Measurements from ENCODE around the gene KIR2DL3.
"Not testable (repeated sequence)": the region's sequence is repeated elsewhere in the genome, so short reads cannot be mapped to it uniquely, and the experiment has no call there.

KIR2DL3 gene

DNA sequence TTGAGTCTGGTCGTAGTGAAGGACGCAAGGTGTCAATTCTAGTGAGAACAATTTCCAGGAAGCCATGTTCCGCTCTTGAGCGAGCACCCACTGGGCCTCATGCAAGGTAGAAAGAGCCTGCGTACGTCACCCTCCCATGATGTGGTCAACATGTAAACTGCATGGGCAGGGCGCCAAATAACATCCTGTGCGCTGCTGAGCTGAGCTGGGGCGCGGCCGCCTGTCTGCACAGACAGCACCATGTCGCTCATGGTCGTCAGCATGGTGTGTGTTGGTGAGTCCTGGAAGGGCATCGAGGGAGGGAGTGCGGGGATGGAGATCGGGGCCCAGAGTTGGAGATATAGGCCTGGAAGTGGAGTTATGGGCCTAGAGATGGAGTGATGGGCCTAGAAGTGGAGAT is at the start of gene KIR2DL3:
Gene KIR2DL3, plus strand, starts transcription at position 208 of the 400 bp plus-strand sequence. Its CDS starts 33 bp downstream, at position 241.
- not testable (repeated sequence) for DNase-seq

DNA sequence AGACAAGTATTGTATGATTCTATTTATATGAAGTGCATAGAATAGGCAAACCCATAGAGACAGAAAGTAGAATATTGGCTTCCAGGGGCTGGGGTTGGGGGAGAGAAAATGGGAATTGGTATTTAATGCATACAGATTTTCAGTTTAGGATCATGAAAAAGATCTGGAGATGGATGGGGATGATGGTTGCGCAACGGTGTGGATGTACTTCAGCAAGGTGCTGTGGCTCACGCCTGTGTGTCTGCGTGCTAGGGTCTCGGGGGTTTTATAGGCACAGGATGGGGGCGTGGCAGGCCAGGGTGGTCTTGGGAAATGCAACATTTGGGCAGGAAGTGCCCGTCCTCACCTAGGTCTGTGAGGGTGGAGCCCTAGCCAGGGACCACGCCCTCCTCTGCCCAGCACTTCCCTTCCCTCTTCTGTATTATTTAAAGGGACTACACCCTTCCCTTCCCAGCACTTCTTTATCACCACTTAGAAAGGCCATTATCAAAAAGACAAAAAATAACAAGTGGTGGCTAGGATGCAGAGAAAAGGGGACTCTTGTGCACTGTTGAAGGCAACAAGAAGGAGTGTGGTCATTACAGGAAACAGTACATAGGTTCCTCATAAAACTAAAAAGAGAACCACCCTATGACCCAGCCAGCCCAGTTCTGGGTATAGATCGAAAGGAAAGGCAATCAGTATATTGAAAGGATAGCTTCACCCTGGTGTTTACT is 46.6 kb upstream of the KIR2DL3 start:
- no peak for DNase-seq

DNA sequence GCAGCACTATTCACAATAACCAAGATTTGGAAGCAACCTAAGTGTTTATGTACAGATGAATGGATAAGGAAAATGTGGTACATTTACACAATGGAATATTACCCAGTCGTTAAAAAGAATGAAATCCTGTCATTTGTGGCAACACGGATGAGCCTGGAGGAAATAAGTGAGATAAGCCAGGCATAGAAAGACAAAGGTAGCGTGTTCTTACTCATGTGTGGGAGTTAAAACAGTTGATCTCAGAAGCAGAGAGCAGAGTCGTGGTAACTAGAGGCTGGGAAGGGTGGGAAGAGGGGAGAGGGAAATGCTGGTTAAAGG is 46.1 kb upstream of the KIR2DL3 start:
- no peak for DNase-seq

DNA sequence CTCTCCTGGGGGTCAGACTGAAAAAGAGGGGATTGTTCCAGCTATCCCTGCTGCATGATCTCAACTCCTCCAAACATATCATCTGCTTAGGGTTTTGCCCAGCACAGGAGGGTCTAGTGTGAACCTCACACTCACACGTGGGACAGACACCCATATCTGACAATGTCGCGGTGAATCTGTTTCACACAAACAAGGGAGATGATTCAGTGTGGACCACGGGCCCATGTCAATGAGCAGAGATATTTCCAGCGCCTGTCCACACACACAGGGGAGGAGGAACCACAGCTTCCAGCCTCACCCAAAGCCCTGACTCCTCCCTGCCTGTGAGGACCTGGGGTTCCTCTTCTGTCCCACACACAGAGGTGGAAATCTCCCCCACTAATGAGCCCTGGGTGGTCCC is 43.7 kb upstream of the KIR2DL3 start:
- no peak for DNase-seq

GRCh38 chr19:54696117-54696548 is 42.2 kb upstream of the KIR2DL3 start:
- DNase-seq: no peak

DNA sequence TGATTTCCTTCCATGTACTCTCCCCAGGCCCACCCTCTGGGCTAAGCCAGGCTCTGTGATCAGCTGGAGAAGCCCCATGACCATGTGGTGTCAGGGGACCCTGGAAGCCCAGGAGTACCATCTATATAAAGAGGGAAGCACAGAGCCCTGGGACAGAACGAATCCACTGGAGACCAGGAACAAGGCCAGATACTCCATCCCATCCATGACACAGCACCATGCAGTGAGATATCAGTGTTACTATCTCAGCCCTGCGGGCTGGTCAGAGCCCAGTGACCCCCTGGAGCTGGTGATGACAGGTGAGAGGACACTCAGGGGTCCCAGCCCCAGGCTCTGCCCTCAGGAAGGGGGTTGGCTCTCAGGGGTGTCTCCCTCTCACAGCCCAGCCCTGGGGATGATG is 41.5 kb upstream of the KIR2DL3 start:
- no peak for DNase-seq

DNA sequence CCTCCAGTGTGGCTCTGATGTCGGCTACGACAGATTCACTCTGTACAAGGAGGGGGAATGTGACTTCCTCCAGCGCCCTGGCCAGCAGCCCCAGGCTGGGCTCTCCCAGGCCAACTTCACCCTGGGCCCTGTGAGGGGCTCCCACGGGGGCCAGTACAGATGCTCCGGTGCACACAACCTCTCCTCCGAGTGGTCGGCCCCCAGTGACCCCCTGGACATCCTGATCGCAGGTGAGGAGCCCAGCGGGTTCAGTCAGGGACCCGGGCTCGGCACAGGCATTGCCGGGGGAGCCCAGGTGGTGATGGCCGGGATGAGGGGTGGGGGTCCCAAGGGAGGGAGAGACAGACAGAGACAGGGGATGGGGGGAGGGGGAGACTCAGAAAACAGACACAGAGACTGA is 40.6 kb upstream of the KIR2DL3 start:
- DNase-seq: not testable (repeated sequence)

DNA sequence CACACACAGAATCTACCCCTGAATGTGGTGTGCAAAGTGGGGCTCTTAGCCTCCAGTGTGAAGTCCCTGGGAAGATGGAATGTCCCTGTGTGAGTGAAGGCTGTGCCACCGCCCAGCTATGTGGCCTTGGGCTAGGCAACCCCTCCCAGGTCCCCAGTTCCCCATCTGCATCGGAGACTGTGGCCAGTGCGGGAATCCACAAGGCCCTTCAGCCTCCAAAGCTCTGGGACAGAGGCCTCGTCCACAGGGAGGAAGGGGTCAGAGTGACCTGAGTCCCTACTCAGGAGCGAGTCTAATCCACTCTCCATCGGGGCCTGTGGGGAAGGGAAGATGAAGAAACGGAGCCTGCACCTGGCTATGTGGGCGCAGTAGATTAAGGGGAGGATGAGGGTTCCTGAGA is 33.4 kb upstream of the KIR2DL3 start:
- DNase-seq: no peak

DNA sequence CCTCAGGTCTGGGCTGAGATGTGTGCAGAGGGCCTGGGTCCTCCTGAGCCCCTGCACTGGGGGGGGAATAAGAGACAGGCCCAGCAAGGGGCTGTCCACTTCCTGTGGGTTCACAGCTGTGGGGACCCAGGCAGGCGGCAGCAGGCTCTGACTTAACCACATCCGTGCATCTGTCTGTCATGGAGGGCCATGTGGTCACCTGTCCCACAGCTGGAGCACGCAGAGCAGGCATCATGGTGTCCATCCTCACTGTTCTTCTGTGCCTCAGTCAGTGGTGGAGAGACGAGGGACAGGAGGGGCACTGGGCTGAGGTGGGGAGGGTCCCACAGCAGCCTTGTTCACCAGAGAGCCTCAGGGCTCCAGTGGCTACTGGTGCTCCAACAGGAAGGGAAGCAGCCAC is 30.4 kb upstream of the KIR2DL3 start:
- DNase-seq: peak; percentile 15

GRCh38 chr19:54708781-54709180 is 29.5 kb upstream of the KIR2DL3 start:
- no peak for DNase-seq

GRCh38 chr19:54709212-54709948 is 28.9 kb upstream of the KIR2DL3 start:
- DNase-seq: no peak

DNA sequence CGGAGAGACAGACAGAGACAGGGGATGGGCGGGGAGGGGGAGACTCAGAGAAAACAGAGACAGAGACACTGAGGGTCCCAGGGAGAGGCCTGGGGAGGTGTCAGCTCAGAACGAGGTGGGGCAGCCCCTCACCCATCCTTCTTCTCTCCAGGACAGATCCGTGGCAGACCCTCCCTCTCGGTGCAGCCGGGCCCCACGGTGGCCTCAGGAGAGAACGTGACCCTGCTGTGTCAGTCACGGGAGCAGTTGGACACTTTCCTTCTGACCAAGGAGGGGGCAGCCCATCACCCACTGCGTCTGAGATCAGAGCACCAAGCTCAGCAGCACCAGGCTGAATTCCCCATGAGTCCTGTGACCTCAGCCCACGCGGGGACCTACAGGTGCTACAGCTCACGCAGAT is 28.4 kb upstream of the KIR2DL3 start:
- DNase-seq: not testable (repeated sequence)

DNA sequence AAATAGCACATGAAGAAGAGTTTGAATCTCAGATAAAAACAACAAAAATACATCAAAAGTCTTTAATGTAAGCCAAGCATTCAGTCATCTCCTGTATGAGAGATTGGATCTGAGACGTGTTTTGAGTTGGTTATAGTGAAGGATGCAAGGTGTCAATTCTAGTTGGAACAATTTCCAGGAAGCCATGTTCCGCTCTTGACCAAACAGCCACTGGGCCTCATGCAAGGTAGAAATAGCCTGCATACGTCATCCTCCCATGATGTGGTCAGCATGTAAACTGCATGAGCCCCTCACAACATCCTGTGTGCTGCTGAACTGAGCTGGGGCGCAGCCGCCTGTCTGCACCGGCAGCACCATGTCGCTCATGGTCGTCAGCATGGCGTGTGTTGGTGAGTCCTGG is 14.2 kb upstream of the KIR2DL3 start, which contains the start of gene KIR3DL3:
Gene KIR3DL3, plus strand, starts transcription at position 301 of the 400 bp plus-strand sequence. Its CDS starts 55 bp downstream, at position 356.
- DNase-seq: no peak

DNA sequence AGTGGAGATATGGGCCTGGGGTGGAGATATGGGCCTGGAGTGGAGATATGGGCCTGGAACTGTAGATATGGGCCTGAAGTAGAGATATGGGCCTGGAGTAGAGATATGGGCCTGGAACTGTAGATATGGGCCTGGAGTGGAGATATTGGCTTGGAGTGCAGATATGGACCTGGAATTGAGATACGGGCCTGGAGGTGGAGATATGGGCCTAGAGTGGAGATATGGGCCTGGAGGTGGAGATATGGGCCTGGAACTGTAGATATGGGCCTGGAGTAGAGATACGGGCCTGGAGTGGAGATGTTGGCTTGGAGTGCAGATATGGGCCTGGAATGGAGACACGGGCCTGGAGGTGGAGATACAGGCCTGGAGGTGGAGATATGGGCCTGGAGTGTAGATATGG is 13.7 kb upstream of the KIR2DL3 start:
- DNase-seq: no peak

DNA sequence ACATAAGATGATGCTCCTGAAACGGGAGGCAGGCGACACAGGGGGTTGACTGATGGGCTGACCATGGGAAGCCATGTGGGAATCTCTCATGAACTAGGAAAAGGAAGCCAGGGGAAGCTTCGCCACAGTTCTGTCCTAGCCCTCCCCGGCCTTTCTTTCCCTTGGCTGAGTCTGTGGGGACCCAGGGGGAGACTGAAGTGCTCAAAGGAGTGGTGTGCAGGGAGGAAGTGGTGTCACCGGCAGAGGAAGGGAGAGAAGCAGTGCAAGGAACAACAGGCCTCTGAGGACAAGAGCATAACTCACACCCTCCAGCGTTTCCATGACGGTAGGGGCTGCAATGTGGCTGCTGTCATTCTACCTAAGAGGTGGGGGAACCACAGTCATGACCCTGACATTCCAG is 13.0 kb upstream of the KIR2DL3 start:
- no peak for DNase-seq

DNA sequence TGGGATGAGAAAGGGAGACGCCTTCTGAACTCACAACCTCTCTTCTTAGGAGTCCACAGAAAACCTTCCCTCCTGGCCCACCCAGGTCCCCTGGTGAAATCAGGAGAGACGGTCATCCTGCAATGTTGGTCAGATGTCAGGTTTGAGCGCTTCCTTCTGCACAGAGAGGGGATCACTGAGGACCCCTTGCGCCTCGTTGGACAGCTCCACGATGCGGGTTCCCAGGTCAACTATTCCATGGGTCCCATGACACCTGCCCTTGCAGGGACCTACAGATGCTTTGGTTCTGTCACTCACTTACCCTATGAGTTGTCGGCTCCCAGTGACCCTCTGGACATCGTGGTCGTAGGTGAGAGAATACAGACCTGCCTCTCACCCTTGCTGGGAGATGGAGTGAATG is 10.8 kb upstream of the KIR2DL3 start:
- DNase-seq: no peak

DNA sequence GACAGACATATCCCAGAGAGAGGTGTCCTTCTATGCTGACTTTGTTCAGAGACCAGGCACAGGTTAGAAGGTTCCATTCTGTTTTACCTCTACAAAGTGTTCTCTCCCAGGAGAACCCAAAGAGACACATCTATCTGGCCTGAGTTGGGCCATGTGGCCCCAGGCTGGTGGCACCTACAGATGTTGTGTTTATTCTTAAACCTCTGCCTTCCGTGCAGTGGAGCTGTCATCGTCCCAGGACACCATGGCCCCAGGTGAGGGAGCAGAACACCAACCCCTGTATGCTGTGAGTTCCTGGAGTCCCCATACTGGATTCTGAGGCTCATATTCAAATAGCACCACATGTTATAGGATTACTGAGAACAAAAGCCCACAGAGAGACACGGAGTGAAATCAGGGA is 10.1 kb upstream of the KIR2DL3 start:
- DNase-seq: no peak

DNA sequence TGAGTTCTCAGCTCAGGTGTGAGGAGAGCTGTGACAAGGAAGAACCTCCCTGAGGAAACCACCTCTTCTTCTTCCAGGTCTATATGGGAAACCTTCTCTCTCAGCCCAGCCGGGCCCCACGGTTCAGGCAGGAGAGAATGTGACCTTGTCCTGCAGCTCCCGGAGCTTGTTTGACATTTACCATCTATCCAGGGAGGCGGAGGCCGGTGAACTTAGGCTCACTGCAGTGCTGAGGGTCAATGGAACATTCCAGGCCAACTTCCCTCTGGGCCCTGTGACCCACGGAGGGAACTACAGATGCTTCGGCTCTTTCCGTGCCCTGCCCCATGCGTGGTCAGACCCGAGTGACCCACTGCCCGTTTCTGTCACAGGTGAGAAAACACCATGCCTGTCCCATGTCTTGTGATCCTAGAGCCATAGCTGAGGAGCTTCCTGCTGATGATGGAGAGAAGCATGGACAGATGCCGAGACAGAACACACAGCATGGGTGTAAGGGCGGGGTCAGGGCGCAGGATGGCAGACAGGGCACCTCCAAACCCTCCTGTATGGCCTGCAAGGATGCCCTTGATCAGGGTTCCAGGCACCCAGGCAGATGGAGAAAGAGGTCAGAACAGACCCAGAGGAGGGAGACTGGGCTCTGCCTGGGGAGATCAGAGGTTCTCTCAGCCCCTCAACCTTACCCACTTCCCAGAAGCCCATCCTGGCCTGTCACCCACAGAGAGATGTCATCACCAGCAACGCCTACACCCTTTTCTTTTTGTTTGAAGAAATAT is 8.7 kb upstream of the KIR2DL3 start:
- DNase-seq: no peak

GRCh38 chr19:54731191-54731590 is 7.1 kb upstream of the KIR2DL3 start:
- DNase-seq: no peak

DNA sequence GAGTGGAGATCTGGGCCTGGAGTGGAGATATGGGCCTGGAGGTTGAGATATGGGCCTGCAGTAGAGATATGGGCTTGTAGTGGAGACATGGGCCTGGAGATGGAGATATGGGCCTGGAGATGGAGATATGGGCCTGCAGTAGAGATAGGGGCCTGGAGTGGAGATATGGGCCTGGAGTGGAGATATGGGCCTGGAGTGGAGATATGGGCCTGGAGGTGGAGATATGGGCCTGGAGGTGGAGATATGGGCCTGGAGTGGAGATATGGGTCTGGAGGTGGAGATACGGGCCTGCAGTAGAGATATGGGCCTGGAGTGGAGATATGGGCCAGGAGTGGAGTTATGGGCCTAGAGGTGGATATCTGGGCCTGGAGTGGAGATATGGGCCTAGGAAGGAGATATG is 402 bp downstream of the KIR2DL3 start:
- no peak for DNase-seq

DNA sequence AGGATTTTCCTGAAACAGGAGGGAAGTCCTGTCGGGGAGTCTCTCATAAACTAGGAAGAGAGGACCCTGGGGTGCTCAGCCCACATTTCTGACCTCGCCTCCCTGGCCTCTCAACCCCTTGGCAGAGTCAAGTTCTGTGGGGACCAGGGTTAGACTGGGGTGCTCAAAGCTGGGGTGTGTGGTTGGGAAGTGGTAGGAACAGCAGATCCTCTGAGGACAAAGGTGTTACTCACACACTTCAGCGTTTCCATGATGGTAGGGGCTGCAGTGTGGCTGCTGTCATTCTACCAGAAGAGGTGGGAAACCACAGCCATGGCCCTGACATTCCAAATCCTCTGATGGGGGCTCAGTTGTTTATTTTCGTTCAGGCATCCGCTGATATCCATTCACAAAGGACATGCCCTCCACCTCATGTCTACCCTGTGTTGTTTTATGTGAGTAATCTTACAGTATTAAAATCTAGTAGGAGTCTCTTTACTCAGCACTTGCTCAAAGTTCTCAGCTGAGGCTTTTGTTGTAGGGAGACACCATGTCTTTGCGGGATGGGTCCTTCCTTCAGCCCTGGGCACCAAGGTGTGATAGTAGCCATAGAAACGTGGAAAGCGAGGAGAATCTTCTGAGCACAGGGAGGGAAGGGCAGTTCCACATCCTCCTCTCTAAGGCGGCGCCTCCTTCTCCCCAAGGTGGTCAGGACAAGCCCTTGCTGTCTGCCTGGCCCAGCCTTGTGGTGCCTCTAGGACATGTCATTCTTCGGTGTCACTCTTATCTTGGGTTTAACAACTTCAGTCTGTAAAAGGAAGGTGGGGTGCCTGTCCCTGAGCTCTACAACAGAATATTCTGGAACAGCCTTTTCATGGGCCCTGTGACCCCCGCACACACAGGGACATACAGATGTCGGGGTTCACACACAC is 1.5 kb downstream of the KIR2DL3 start:
- no peak for DNase-seq

DNA sequence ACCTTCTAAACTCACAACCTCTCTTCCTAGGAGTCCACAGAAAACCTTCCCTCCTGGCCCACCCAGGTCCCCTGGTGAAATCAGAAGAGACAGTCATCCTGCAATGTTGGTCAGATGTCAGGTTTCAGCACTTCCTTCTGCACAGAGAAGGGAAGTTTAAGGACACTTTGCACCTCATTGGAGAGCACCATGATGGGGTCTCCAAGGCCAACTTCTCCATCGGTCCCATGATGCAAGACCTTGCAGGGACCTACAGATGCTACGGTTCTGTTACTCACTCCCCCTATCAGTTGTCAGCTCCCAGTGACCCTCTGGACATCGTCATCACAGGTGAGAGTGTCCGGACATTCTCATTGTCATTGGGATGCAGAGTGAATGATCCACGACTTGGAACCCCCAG is 3.6 kb downstream of the KIR2DL3 start:
- not testable (repeated sequence) for DNase-seq

DNA sequence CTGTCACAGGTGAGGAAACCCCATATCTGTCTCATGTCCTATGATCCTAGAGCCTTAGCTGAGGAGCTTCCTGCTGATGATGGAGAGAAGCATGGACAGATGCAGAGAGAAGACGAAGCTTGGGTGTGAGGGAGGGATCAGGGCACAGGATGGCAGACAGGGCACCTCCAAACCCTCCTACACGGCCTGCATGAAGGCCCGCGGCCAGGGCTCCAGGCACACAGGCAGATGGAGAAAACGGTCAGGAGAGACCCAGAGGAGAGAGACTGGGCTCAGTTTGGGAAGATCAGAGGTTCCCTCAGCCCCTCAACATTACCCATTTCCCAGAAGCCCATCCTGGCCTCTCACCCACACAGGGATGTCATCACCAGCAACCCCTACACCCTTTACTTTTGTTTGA is 5.8 kb downstream of the KIR2DL3 start:
- not testable (repeated sequence) for DNase-seq
